Uterus (tissue), 4 donors: ENCODE data around the gene TATDN3. TPM values are rescaled to one million over a fixed set of nuclear protein-coding genes. Genes with fewer than 3 reads are reported as not detected.

Experiments used
- DNase-seq, 2 donors: peaks; one replicate each; pipeline ENCODE4 v3.0.0-alpha.2; 2019 to 2020
- H3K27ac ChIP-seq, 2 donors: fragments of 200-600 bp; sonication (generic); 1 replicate in 1 of 2; 2 replicates in 1 of 2; pipeline ENCODE4 v1.5.1; 2016 to 2018
- H3K27me3 ChIP-seq, 2 donors: fragments of 200-600 bp; sonication (generic); one replicate each; pipeline ENCODE4 v1.5.1; 2018 to 2019; ENCODE audit warnings: control low read depth in 1 of 2
- H3K36me3 ChIP-seq, 2 donors: fragments of 200-600 bp; sonication (generic); one replicate each; pipeline ENCODE4 v1.5.1; 2019; ENCODE audit warnings: control low read depth in 1 of 2
- H3K4me1 ChIP-seq, 2 donors: fragments of 200-600 bp; sonication (generic); one replicate each; pipeline ENCODE4 v1.5.1; 2018 to 2019; ENCODE audit warnings: control low read depth in 1 of 2
- H3K4me3 ChIP-seq, 2 donors: fragments of 200-600 bp; sonication (generic); 1 replicate in 1 of 2; 2 replicates in 1 of 2; pipeline ENCODE4 v1.5.1; 2018 to 2019; ENCODE audit warnings: mild to moderate bottlenecking in 1 of 2
- H3K9me3 ChIP-seq, 2 donors: fragments of 200-600 bp; sonication (generic); one replicate each; pipeline ENCODE4 v1.5.1; 2019; ENCODE audit warnings: control low read depth in 1 of 2
- POLR2A ChIP-seq, 2 donors: fragments of 450-650 bp; IDR thresholded peaks; one replicate each; pipeline ENCODE4 v1.6.1; 2016; ENCODE audit warnings: antibody characterized with exemption in 2 of 2, mild to moderate bottlenecking in 1 of 2, moderate library complexity in 1 of 2
- intact Hi-C: fragments of 100-400 bp; cut with DNase I; formaldehyde crosslinking; loops from one replicate; pipeline ENCODE4 v1.15.1; 2023; ENCODE audit warnings: low total_unique reads
- total RNA-seq, 4 donors: library from RNA; depleted of rRNA in 3 of 4; stranded (reverse); fragments of >200 nt in 3 of 4; gene quantifications; one replicate each; pipeline versions ENCODE4 v1.1.0 to v1.2.4, GENCODE V29; 2014 to 2023
- TF ChIP-seq, protein P1 (sequence below), 4 experiments: fragments of 200-600 bp in 2 of 4; fragments of 450-650 bp in 2 of 4; sonication (generic) in 2 of 4; IDR thresholded peaks; one replicate each; pipeline ENCODE4 v1.5.1; 2016 to 2019; ENCODE audit warnings: antibody characterized with exemption in 4 of 4, mild to moderate bottlenecking in 2 of 4, moderate library complexity in 1 of 4
- donor health status: DM: yes; HTN: yes; CAD: no.

TATDN3 gene
- total RNA-seq, 4 donors from 2014 or later = 8.2 to 27.4 (median 17.5) TPM

DNA sequence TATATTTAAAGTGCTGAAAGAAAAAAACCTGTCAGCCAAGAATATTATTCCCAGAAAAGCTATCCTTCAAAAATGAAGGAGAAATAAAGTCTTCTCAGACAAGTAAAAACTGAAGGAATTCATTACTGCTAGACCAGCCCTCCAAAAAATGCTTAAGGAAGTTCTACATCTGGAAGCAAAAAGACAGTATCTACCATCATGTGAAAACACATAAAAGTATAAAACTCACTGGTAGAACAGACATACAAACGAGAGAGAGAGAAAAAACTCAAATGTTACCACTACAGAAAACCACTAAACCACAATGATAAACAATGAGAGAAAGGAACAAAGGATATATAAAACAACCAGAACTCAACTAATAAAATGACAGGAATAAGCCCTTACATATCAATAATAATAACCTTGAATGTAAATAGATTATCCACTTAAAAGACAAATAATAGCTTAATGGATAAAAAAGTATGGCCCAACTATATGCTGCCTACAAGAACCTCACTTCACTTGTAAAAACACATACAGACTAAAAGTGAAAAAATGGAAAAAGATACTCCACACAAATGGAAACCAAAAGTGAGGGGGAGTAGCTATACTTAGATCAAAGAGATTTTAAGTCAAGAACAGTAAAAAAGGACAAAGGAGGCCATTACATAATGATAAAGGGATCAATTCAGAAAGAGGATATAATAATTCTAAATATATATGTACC, 22.1 kb upstream of the TATDN3 start:
- no peaks in the 10 kb centered on the region for H3K36me3 ChIP-seq
- no peaks in the 10 kb centered on the region for H3K4me1 ChIP-seq
- H3K27ac ChIP-seq = no peak overlapping the region
- DNase-seq = no peak
- peaks cover 0 to 32% of the 10 kb centered on the region in 2 donors for H3K9me3 ChIP-seq
- no peaks in the 10 kb centered on the region for H3K27me3 ChIP-seq
- TF ChIP-seq, protein P1, sequence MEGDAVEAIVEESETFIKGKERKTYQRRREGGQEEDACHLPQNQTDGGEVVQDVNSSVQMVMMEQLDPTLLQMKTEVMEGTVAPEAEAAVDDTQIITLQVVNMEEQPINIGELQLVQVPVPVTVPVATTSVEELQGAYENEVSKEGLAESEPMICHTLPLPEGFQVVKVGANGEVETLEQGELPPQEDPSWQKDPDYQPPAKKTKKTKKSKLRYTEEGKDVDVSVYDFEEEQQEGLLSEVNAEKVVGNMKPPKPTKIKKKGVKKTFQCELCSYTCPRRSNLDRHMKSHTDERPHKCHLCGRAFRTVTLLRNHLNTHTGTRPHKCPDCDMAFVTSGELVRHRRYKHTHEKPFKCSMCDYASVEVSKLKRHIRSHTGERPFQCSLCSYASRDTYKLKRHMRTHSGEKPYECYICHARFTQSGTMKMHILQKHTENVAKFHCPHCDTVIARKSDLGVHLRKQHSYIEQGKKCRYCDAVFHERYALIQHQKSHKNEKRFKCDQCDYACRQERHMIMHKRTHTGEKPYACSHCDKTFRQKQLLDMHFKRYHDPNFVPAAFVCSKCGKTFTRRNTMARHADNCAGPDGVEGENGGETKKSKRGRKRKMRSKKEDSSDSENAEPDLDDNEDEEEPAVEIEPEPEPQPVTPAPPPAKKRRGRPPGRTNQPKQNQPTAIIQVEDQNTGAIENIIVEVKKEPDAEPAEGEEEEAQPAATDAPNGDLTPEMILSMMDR (IDR thresholded peaks at IDR 0.05) = no peak
- TF ChIP-seq POLR2A (IDR thresholded peaks at IDR 0.05) = no peak
- no peak overlapping the region for H3K4me3 ChIP-seq
- intact Hi-C loops = no loop called here

GRCh38 chr1:212771341-212771740, 20.4 kb upstream of the TATDN3 start:
- Histone ChIP-seq H3K36me3 (no peaks in the 10 kb centered on the region), H3K9me3 (peaks cover 0 to 32% of the 10 kb centered on the region in 2 donors), H3K27me3 (no peaks in the 10 kb centered on the region), H3K27ac (no peak overlapping the region), H3K4me3 (no peak overlapping the region), H3K4me1 (no peaks in the 10 kb centered on the region)
- DNase-seq = no peak
- no peak for TF ChIP-seq POLR2A (IDR thresholded peaks at IDR 0.05)
- TF ChIP-seq, protein P1 (IDR thresholded peaks at IDR 0.05) = no peak
- intact Hi-C loops = no loop called here

DNA sequence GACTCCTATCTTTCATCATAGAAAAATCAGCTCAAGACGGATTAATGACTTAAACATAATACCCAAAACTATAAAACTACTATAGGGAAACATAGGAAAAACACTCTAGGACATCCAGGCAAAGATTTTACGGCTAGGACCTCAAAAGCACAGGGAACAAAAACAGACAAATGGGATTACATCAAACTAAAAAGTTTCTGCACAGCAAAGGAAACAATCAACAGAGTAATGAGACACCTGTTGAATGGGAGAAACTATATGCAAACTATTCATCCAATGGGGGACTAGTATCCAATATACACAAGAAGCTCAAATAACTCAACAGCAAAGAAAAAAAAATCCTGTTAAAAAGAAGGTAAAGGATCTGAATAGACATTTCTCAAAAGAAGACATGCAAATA, 18.7 kb upstream of the TATDN3 start:
- peaks cover 0 to 28% of the 10 kb centered on the region in 2 donors for H3K9me3 ChIP-seq
- intact Hi-C loops = no loop called here
- DNase-seq = no peak
- TF ChIP-seq, protein P1 (IDR thresholded peaks at IDR 0.05) = no peak
- TF ChIP-seq POLR2A (IDR thresholded peaks at IDR 0.05) = no peak
- H3K27me3 ChIP-seq = no peaks in the 10 kb centered on the region
- no peak overlapping the region for H3K4me3 ChIP-seq
- no peaks in the 10 kb centered on the region for H3K36me3 ChIP-seq
- no peaks in the 10 kb centered on the region for H3K4me1 ChIP-seq
- H3K27ac ChIP-seq = no peak overlapping the region

DNA sequence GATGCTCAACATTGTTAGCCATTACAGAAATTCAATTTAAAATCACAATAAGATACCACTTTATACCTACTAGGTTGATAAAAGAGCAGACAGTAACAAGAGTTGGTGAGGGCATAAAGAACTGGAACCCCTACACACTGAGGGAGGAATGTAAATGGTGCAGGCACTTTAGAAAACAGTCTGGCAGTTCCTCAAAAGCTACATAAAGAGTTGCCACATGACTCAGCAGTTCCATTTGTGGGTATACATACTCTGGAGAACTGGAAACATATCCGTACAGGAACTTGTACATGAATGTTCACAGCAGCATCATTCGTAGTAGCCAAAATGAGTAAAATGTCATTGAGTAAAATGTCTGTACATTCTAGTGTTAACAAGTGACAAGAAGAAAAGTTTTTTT, 17.1 kb upstream of the TATDN3 start:
- DNase-seq = no peak
- H3K9me3 ChIP-seq = peaks cover 0 to 16% of the 10 kb centered on the region in 2 donors
- no peaks in the 10 kb centered on the region for H3K27me3 ChIP-seq
- no peak overlapping the region for H3K27ac ChIP-seq
- no peak for TF ChIP-seq POLR2A (IDR thresholded peaks at IDR 0.05)
- TF ChIP-seq, protein P1 (IDR thresholded peaks at IDR 0.05) = no peak
- no peaks in the 10 kb centered on the region for H3K36me3 ChIP-seq
- intact Hi-C loops = no loop called here
- H3K4me3 ChIP-seq = no peak overlapping the region
- H3K4me1 ChIP-seq = no peaks in the 10 kb centered on the region

GRCh38 chr1:212775241-212775640, 16.5 kb upstream of the TATDN3 start:
- DNase-seq = no peak
- intact Hi-C loops = no loop called here
- Histone ChIP-seq H3K36me3 (no peaks in the 10 kb centered on the region), H3K27me3 (no peaks in the 10 kb centered on the region), H3K9me3 (peaks cover 0 to 9% of the 10 kb centered on the region in 2 donors), H3K4me3 (no peak overlapping the region), H3K4me1 (no peaks in the 10 kb centered on the region), H3K27ac (no peak overlapping the region)
- no peak for TF ChIP-seq POLR2A (IDR thresholded peaks at IDR 0.05)
- TF ChIP-seq, protein P1 (IDR thresholded peaks at IDR 0.05) = no peak
